Brain microvascular endothelial cell (primary cell): ENCODE data around the gene IGF1R.

Source experiments
- DNase-seq: peaks from one replicate; pipeline ENCODE4 v3.0.0-alpha.2; 2020
- H3K27ac ChIP-seq: fragments of 250-450 bp; sonication (Bioruptor Pico); 2 replicates; pipeline ENCODE4 v1.5.1; 2020; ENCODE audit warnings: mild to moderate bottlenecking, moderate library complexity
- H3K27me3 ChIP-seq: fragments of 250-450 bp; sonication (Bioruptor Pico); replicated peaks from 2 replicates; pipeline ENCODE4 v1.5.1; 2020; ENCODE audit warnings: mild to moderate bottlenecking
- H3K36me3 ChIP-seq: fragments of 250-450 bp; sonication (Bioruptor Pico); replicated peaks from 2 replicates; pipeline ENCODE4 v1.5.1; 2020; ENCODE audit warnings: mild to moderate bottlenecking
- H3K4me3 ChIP-seq: 2 replicates; pipeline ENCODE4 v1.5.1; 2011; ENCODE audit warnings: low read depth, mild to moderate bottlenecking, control low read depth, low read length, moderate library complexity
- in situ Hi-C: cut with HindIII; loops from 2 replicates; pipeline ENCODE4 v1.10.0; 2017; ENCODE audit warnings: low sequenced_read_pairs, low pct_ligation_motif_present
- TF ChIP-seq, protein P1 (sequence below): IDR thresholded peaks from 2 replicates; pipeline ENCODE4 v1.5.1; 2011; ENCODE audit warnings: low read depth, mild to moderate bottlenecking, moderate library complexity, low read length, control low read depth, inconsistent platforms; ENCODE audit errors: missing control alignments

IGF1R gene

DNA sequence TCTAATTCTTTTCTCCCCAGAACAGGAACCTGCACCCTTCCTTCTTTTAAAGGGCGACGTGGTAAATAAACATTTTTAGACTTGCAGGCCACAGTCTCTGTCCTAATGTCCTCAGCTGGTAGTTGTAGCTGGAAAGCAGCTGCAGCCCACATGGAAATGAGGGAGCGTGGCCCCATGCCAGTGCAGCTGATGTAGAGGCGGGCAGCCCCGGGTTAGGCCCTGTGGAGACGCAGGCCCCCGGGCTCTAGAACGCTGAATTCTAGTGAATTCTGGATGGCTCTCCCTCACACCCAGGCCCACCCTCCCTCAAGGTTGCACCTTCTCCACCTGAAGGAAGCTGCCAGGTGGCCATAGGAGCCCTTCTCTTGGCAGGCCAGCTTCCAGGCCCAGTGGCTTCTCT lies 307.0 kb downstream of the IGF1R start:
- TF ChIP-seq, protein P1, sequence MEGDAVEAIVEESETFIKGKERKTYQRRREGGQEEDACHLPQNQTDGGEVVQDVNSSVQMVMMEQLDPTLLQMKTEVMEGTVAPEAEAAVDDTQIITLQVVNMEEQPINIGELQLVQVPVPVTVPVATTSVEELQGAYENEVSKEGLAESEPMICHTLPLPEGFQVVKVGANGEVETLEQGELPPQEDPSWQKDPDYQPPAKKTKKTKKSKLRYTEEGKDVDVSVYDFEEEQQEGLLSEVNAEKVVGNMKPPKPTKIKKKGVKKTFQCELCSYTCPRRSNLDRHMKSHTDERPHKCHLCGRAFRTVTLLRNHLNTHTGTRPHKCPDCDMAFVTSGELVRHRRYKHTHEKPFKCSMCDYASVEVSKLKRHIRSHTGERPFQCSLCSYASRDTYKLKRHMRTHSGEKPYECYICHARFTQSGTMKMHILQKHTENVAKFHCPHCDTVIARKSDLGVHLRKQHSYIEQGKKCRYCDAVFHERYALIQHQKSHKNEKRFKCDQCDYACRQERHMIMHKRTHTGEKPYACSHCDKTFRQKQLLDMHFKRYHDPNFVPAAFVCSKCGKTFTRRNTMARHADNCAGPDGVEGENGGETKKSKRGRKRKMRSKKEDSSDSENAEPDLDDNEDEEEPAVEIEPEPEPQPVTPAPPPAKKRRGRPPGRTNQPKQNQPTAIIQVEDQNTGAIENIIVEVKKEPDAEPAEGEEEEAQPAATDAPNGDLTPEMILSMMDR = no peak
- in situ Hi-C loops = no loop called here
- Histone ChIP-seq H3K27me3 (no peaks in the 10 kb centered on the region), H3K27ac (no peak overlapping the region), H3K4me3 (no peak overlapping the region), H3K36me3 (peaks cover 25% of the 10 kb centered on the region)
- DNase-seq = no peak

DNA sequence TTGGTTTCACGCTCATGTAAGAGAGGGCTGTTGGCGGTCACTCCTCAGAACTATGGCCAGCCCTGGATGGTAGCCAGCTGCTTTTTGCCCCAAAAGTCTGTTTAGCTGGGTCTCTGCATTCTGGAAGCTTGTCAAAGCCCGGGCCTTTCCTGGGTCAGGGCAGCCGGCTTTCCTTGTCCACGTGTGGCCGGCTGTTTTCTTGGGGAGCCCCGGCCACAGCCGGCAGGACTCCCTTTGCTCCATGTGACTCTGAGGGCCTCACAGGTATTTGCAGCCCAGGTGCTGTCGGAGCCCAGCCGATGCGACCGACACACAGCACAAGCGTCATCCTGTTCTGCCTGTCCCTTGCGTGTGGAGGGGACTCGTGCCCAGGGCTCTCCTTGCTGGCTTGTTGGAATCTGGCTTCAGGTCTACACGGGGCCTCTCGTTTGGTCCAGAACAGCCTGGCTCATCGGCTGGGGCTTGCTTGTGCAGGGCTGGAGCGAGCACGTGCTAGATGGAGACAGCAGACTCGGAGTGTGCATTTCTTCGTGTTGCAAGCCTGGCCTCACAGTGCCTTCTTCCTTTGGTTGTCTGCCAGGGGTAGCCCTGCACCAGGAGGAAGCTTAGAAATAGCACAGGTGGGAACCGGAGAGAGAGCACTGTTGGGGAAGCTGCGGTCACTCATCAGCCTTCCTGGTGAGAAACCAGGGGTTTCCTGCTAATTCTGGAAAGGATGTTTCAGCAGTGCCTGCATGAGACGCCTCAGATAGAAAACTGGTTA lies 307.8 kb downstream of the IGF1R start:
- no peak for DNase-seq
- Histone ChIP-seq H3K36me3 (peaks cover 28% of the 10 kb centered on the region), H3K27me3 (no peaks in the 10 kb centered on the region), H3K27ac (no peak overlapping the region), H3K4me3 (no peak overlapping the region)
- in situ Hi-C loops = no loop called here
- TF ChIP-seq, protein P1 = no peak

GRCh38 chr15:98956796-98957553 lies 308.6 kb downstream of the IGF1R start:
- H3K27me3 ChIP-seq = no peaks in the 10 kb centered on the region
- H3K4me3 ChIP-seq = no peak overlapping the region
- no peak for DNase-seq
- H3K27ac ChIP-seq = no peak overlapping the region
- TF ChIP-seq, protein P1 = no peak
- in situ Hi-C loops = no loop called here
- peaks cover 36% of the 10 kb centered on the region for H3K36me3 ChIP-seq

DNA sequence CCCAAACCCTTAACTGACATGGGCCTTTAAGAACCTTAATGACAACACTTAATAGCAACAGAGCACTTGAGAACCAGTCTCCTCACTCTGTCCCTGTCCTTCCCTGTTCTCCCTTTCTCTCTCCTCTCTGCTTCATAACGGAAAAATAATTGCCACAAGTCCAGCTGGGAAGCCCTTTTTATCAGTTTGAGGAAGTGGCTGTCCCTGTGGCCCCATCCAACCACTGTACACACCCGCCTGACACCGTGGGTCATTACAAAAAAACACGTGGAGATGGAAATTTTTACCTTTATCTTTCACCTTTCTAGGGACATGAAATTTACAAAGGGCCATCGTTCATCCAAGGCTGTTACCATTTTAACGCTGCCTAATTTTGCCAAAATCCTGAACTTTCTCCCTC lies 309.3 kb downstream of the IGF1R start:
- Histone ChIP-seq H3K27me3 (no peaks in the 10 kb centered on the region), H3K36me3 (peaks cover 40% of the 10 kb centered on the region), H3K27ac (no peak overlapping the region), H3K4me3 (no peak overlapping the region)
- in situ Hi-C loops = no loop called here
- TF ChIP-seq, protein P1 = no peak
- no peak for DNase-seq

DNA sequence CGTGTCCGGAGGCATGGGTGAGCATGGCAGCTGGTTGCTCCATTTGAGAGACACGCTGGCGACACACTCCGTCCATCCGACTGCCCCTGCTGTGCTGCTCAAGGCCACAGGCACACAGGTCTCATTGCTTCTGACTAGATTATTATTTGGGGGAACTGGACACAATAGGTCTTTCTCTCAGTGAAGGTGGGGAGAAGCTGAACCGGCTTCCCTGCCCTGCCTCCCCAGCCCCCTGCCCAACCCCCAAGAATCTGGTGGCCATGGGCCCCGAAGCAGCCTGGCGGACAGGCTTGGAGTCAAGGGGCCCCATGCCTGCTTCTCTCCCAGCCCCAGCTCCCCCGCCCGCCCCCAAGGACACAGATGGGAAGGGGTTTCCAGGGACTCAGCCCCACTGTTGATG lies 309.7 kb downstream of the IGF1R start:
- no peaks in the 10 kb centered on the region for H3K27me3 ChIP-seq
- no peak for DNase-seq
- peaks cover 41% of the 10 kb centered on the region for H3K36me3 ChIP-seq
- TF ChIP-seq, protein P1 = no peak
- no peak overlapping the region for H3K27ac ChIP-seq
- H3K4me3 ChIP-seq = no peak overlapping the region
- in situ Hi-C loops = no loop called here
